Measurements from ENCODE around the gene PTGS1.

DNA sequence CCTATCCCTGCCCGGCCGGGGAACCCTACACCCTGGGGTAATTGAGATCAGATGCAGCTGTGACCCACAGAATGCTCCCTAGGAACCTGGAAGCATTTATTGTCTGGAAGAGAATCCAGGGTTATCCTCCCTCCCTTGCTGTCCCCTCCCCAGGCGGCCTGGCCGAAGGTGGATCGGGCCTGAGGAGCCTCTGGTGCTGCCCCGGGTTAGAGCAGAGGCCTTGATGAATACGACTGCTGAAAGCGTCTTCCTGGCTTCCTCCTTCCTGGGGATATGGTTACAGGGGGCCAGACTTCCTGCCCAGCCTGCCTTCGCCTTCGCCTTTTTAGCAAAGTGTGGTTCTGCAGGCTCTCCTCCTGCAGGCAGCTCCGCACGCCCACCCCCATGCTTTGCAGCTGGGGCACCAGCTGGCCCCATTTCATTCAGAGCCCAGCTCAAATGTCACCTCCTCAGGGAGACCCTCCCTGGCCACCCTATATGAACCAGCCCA lies 22.5 kb upstream of the PTGS1 start:
- no peak for TF ChIP-seq RAD21 (IDR thresholded peaks at IDR 0.05)
- no peak for TF ChIP-seq SP1 (IDR thresholded peaks at IDR 0.05)
- TF ChIP-seq, protein P1, sequence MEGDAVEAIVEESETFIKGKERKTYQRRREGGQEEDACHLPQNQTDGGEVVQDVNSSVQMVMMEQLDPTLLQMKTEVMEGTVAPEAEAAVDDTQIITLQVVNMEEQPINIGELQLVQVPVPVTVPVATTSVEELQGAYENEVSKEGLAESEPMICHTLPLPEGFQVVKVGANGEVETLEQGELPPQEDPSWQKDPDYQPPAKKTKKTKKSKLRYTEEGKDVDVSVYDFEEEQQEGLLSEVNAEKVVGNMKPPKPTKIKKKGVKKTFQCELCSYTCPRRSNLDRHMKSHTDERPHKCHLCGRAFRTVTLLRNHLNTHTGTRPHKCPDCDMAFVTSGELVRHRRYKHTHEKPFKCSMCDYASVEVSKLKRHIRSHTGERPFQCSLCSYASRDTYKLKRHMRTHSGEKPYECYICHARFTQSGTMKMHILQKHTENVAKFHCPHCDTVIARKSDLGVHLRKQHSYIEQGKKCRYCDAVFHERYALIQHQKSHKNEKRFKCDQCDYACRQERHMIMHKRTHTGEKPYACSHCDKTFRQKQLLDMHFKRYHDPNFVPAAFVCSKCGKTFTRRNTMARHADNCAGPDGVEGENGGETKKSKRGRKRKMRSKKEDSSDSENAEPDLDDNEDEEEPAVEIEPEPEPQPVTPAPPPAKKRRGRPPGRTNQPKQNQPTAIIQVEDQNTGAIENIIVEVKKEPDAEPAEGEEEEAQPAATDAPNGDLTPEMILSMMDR (IDR thresholded peaks at IDR 0.05; ENCODE audit: low read depth, low read length, missing input control), result no peak
- TF ChIP-seq TAF1 (conservative IDR thresholded peaks at IDR 0.05), result no peak
- TF ChIP-seq, protein P2, sequence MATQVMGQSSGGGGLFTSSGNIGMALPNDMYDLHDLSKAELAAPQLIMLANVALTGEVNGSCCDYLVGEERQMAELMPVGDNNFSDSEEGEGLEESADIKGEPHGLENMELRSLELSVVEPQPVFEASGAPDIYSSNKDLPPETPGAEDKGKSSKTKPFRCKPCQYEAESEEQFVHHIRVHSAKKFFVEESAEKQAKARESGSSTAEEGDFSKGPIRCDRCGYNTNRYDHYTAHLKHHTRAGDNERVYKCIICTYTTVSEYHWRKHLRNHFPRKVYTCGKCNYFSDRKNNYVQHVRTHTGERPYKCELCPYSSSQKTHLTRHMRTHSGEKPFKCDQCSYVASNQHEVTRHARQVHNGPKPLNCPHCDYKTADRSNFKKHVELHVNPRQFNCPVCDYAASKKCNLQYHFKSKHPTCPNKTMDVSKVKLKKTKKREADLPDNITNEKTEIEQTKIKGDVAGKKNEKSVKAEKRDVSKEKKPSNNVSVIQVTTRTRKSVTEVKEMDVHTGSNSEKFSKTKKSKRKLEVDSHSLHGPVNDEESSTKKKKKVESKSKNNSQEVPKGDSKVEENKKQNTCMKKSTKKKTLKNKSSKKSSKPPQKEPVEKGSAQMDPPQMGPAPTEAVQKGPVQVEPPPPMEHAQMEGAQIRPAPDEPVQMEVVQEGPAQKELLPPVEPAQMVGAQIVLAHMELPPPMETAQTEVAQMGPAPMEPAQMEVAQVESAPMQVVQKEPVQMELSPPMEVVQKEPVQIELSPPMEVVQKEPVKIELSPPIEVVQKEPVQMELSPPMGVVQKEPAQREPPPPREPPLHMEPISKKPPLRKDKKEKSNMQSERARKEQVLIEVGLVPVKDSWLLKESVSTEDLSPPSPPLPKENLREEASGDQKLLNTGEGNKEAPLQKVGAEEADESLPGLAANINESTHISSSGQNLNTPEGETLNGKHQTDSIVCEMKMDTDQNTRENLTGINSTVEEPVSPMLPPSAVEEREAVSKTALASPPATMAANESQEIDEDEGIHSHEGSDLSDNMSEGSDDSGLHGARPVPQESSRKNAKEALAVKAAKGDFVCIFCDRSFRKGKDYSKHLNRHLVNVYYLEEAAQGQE (IDR thresholded peaks at IDR 0.05), result no peak
- TF ChIP-seq RXRA (IDR thresholded peaks at IDR 0.05), result no peak
- no peak for TF ChIP-seq YY1 (IDR thresholded peaks at IDR 0.05)
- TF ChIP-seq, protein P3, sequence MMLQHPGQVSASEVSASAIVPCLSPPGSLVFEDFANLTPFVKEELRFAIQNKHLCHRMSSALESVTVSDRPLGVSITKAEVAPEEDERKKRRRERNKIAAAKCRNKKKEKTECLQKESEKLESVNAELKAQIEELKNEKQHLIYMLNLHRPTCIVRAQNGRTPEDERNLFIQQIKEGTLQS (IDR thresholded peaks at IDR 0.05), result no peak
- TF ChIP-seq GABPA (IDR thresholded peaks at IDR 0.05 in 1 of 2, conservative IDR thresholded peaks at IDR 0.05 in 1 of 2), result no peak
